SK-N-SH (cell line): ENCODE results near the gene USP15. TPM values are rescaled to one million over a fixed set of nuclear protein-coding genes. Genes with fewer than 3 reads are reported as not detected.

ENCODE experiments used
- CTCF ChIA-PET: fragments of 300-600, 350-600 bp; formaldehyde crosslinking; extraction: SDS; loops from one replicate; lab custom pipeline; 2021; lab: Yijun Ruan, JAX
- POLR2A ChIA-PET: fragments of 350-600 bp; sonication (Branson Sonifier 250); formaldehyde crosslinking; extraction: SDS; loops from one replicate; lab custom pipeline; 2020; ENCODE audit warnings: antibody characterized with exemption, inconsistent platforms; lab: Yijun Ruan, JAX
- DNase-seq: peaks from one replicate; pipeline ENCODE4 v3.0.0; 2012
- H2AFZ ChIP-seq: fragments of 200-600 bp; sonication (generic); 2 replicates; pipeline ENCODE4 v1.8.1; 2016; ENCODE audit warnings: antibody characterized with exemption, mild to moderate bottlenecking, low read depth
- H3F3A ChIP-seq: fragments of 200-600 bp; sonication (generic); replicated peaks from 2 replicates; pipeline ENCODE3; 2016; ENCODE audit warnings: antibody characterized with exemption, mild to moderate bottlenecking; ENCODE audit not compliant: insufficient read depth
- H3K27ac ChIP-seq, 2 experiments: fragments of 200-500 bp in 1 of 2; fragments of 200-600 bp in 1 of 2; sonication (Bioruptor generic) in 1 of 2; sonication (generic), shearing (Covaris generic) in 1 of 2; 2 replicates each; pipeline versions ENCODE4 v1.5.1 to v1.6.1; 2014 to 2016; ENCODE audit warnings: low read depth in 2 of 2, inconsistent platforms in 1 of 2, low read length in 1 of 2, mild to moderate bottlenecking in 1 of 2, mixed read lengths in 1 of 2
- H3K27me3 ChIP-seq: fragments of 200-600 bp; sonication (generic), shearing (Covaris generic); 2 replicates; pipeline ENCODE4 v1.6.1; 2016; ENCODE audit warnings: mixed run types; ENCODE audit not compliant: insufficient read depth
- H3K36me3 ChIP-seq, 2 experiments: fragments of 200-500 bp in 1 of 2; fragments of 200-600 bp in 1 of 2; sonication (Bioruptor generic) in 1 of 2; sonication (generic) in 1 of 2; replicated peaks in 1 of 2; 2 replicates each; pipeline versions ENCODE3 to v1.5.1; 2014 to 2016; ENCODE audit warnings: low read length in 1 of 2, mild to moderate bottlenecking in 1 of 2; ENCODE audit not compliant: insufficient read depth in 2 of 2, control insufficient read depth in 1 of 2
- H3K4me1 ChIP-seq, 2 experiments: fragments of 200-500 bp in 1 of 2; fragments of 200-600 bp in 1 of 2; sonication (Bioruptor generic) in 1 of 2; sonication (generic), shearing (Covaris generic) in 1 of 2; 2 replicates each; pipeline versions ENCODE4 v1.5.1 to v1.6.1; 2014 to 2016; ENCODE audit warnings: low read depth in 1 of 2, low read length in 1 of 2, mixed run types in 1 of 2; ENCODE audit not compliant: insufficient read depth in 2 of 2, control insufficient read depth in 1 of 2
- H3K4me2 ChIP-seq: fragments of 200-600 bp; sonication (generic), shearing (Covaris generic); 2 replicates; pipeline ENCODE4 v1.6.1; 2017; ENCODE audit warnings: mixed run types
- H3K4me3 ChIP-seq, 2 experiments: fragments of 200-500 bp in 1 of 2; fragments of 200-600 bp in 1 of 2; sonication (Bioruptor generic) in 1 of 2; sonication (generic), shearing (Covaris generic) in 1 of 2; 2 replicates each; pipeline versions ENCODE4 v1.5.1 to v1.8.1; 2014 to 2016; ENCODE audit warnings: low read depth in 2 of 2, inconsistent platforms in 1 of 2, low read length in 1 of 2, mild to moderate bottlenecking in 1 of 2, mixed read lengths in 1 of 2, moderate library complexity in 1 of 2
- H3K79me2 ChIP-seq: fragments of 200-600 bp; sonication (generic); 2 replicates; pipeline ENCODE4 v1.8.1; 2017; ENCODE audit warnings: mild to moderate bottlenecking; ENCODE audit not compliant: insufficient read depth
- H3K9ac ChIP-seq: fragments of 200-600 bp; sonication (generic); 2 replicates; pipeline ENCODE4 v1.6.1; 2017; ENCODE audit warnings: mixed run types
- H3K9me2 ChIP-seq: fragments of 200-600 bp; sonication (generic); 2 replicates; pipeline ENCODE4 v1.6.1; 2017; ENCODE audit warnings: mixed run types
- H3K9me3 ChIP-seq: fragments of 200-600 bp; sonication (generic); 2 replicates; pipeline ENCODE4 v1.6.1; 2017; ENCODE audit warnings: mixed run types, mild to moderate bottlenecking, moderate library complexity
- H4K20me1 ChIP-seq: fragments of 200-600 bp; sonication (generic); 2 replicates; pipeline ENCODE4 v1.6.1; 2017; ENCODE audit warnings: mild to moderate bottlenecking, mixed run types; ENCODE audit not compliant: insufficient read depth
- CHD2 ChIP-seq: fragments of 150-350 bp; IDR thresholded peaks from 2 replicates; pipeline ENCODE4 v1.6.1; 2018; ENCODE audit warnings: low read length; ENCODE audit not compliant: partially characterized antibody
- EZH2phosphoT487 ChIP-seq: fragments of 200-600 bp; sonication (generic); IDR thresholded peaks from 2 replicates; pipeline ENCODE4 v1.6.1; 2017; ENCODE audit warnings: low read depth, mixed run types, mild to moderate bottlenecking, antibody characterized with exemption, moderate library complexity, borderline replicate concordance
- FOXJ3 ChIP-seq: sonication (generic); formaldehyde crosslinking; IDR thresholded peaks from 2 replicates; pipeline ENCODE4 v1.5.1; 2020; ENCODE audit warnings: mild to moderate bottlenecking, missing genetic modification reagents
- JUND ChIP-seq: IDR thresholded peaks from 2 replicates; pipeline ENCODE4 v1.4.0; 2012
- TCF12 ChIP-seq: IDR thresholded peaks from 2 replicates; pipeline ENCODE4 v1.4.0; 2012
- WGBS: methylation state at CpG from one replicate; pipeline ENCODE4 v1.1.6; 2017; ENCODE audit warnings: low lambda C conversion rate; 5-methylcytosine and 5-hydroxymethylcytosine counted together
- polyA plus RNA-seq, 3 experiments: library from polyadenylated mRNA; depleted of rRNA; stranded (reverse); fragments of >200 nt; gene quantifications; 2 replicates each; pipeline ENCODE4 v1.2.3, GENCODE V29; 2012
- TF ChIP-seq, protein P1 (sequence below): IDR thresholded peaks from 2 replicates; pipeline ENCODE4 v1.6.1; 2012; ENCODE audit warnings: mild to moderate bottlenecking, low read depth, low read length, moderate library complexity
- TF ChIP-seq, protein P2 (sequence below): fragments of 150-350 bp; IDR thresholded peaks from 2 replicates; pipeline ENCODE4 v1.6.1; 2016; ENCODE audit warnings: mild to moderate bottlenecking, low read depth, low read length

The USP15 gene
- polyA plus RNA-seq, 1 of the 3 experiments (the other 2 are of a cell fraction) = 13.2 TPM

GRCh38 chr12:62403031-62403430, 142.8 kb downstream of the USP15 start:
- no peak overlapping the region for H3K27ac ChIP-seq
- no peak overlapping the region for H3K4me2 ChIP-seq
- no peak for DNase-seq
- H3K9me2 ChIP-seq = no peaks in the 10 kb centered on the region
- H3K36me3 ChIP-seq = peaks cover 45 to 54% of the 10 kb centered on the region in 2 experiments
- no peaks in the 10 kb centered on the region for H3K79me2 ChIP-seq
- H3K4me3 ChIP-seq = no peak overlapping the region
- H3K4me1 ChIP-seq = no peaks in the 10 kb centered on the region
- no peaks in the 10 kb centered on the region for H3K9me3 ChIP-seq
- no peaks in the 10 kb centered on the region for H4K20me1 ChIP-seq
- POLR2A ChIA-PET = no interaction called here
- CTCF ChIA-PET = interaction anchor here (1.0 to 1.4 kb wide), 2 partner anchors 20 to 35 kb away, joined by 3 to 5 read pairs; no protein-coding TSS in a partner anchor
- peaks cover 3% of the 10 kb centered on the region for H3F3A ChIP-seq
- no peaks in the 10 kb centered on the region for H3K27me3 ChIP-seq
- H3K9ac ChIP-seq = no peak overlapping the region
- H2AFZ ChIP-seq = no peak overlapping the region
- TF ChIP-seq EZH2phosphoT487 (no peak), CHD2 (no peak), JUND (no peak)
- TF ChIP-seq, protein P1, sequence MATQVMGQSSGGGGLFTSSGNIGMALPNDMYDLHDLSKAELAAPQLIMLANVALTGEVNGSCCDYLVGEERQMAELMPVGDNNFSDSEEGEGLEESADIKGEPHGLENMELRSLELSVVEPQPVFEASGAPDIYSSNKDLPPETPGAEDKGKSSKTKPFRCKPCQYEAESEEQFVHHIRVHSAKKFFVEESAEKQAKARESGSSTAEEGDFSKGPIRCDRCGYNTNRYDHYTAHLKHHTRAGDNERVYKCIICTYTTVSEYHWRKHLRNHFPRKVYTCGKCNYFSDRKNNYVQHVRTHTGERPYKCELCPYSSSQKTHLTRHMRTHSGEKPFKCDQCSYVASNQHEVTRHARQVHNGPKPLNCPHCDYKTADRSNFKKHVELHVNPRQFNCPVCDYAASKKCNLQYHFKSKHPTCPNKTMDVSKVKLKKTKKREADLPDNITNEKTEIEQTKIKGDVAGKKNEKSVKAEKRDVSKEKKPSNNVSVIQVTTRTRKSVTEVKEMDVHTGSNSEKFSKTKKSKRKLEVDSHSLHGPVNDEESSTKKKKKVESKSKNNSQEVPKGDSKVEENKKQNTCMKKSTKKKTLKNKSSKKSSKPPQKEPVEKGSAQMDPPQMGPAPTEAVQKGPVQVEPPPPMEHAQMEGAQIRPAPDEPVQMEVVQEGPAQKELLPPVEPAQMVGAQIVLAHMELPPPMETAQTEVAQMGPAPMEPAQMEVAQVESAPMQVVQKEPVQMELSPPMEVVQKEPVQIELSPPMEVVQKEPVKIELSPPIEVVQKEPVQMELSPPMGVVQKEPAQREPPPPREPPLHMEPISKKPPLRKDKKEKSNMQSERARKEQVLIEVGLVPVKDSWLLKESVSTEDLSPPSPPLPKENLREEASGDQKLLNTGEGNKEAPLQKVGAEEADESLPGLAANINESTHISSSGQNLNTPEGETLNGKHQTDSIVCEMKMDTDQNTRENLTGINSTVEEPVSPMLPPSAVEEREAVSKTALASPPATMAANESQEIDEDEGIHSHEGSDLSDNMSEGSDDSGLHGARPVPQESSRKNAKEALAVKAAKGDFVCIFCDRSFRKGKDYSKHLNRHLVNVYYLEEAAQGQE = no peak
- TF ChIP-seq, protein P2, sequence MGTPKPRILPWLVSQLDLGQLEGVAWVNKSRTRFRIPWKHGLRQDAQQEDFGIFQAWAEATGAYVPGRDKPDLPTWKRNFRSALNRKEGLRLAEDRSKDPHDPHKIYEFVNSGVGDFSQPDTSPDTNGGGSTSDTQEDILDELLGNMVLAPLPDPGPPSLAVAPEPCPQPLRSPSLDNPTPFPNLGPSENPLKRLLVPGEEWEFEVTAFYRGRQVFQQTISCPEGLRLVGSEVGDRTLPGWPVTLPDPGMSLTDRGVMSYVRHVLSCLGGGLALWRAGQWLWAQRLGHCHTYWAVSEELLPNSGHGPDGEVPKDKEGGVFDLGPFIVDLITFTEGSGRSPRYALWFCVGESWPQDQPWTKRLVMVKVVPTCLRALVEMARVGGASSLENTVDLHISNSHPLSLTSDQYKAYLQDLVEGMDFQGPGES = no peak

DNA sequence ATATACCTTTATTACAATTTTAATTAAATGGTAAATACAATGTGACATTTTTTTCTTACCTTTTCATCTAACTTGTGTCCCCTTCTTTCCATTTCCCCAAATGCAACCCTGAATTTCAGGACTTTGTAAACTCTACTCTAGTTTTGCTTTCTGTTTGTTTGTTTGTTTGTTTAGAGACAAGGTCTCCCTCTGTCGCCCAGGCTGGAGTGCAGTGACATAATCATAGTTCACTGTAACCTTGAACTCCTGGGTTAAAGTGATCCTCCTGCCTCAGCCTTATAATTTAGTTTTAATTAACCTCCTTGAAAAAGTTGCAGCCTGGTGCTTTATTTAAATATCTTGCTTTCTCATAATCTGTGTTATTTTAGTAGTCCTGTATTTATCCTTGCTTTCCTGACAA, 147.4 kb downstream of the USP15 start:
- Histone ChIP-seq H3K4me1 (no peaks in the 10 kb centered on the region), H2AFZ (no peak overlapping the region), H3K4me2 (no peak overlapping the region), H3K79me2 (no peaks in the 10 kb centered on the region), H3K36me3 (peaks cover 32 to 42% of the 10 kb centered on the region in 2 experiments), H3K9ac (no peak overlapping the region), H3F3A (peaks cover 3% of the 10 kb centered on the region), H4K20me1 (no peaks in the 10 kb centered on the region), H3K9me3 (no peaks in the 10 kb centered on the region), H3K27ac (no peak overlapping the region), H3K27me3 (no peaks in the 10 kb centered on the region), H3K4me3 (no peak overlapping the region), H3K9me2 (no peaks in the 10 kb centered on the region)
- POLR2A ChIA-PET = no interaction called here
- CTCF ChIA-PET = interaction anchor here (2.8 kb wide), 1 partner anchor 29 kb away, joined by 16 read pairs; no protein-coding TSS in a partner anchor
- DNase-seq = no peak
- TF ChIP-seq FOXJ3 (no peak), TCF12 (no peak)
- TF ChIP-seq, protein P1 = no peak
- WGBS = 96% methylated on average over 1 of the region's 1 CpG
